ENCODE measurements around the gene LAMC1. TPM values are rescaled to one million over a fixed set of nuclear protein-coding genes. Genes with fewer than 3 reads are reported as not detected.

Gene LAMC1
- total and polyA plus RNA-seq, 2 experiments from 2014 or later = 18.4 to 116 TPM

GRCh38 chr1:183100361-183100974 is 77.2 kb downstream of the LAMC1 start:
- H3K4me3 Mint-ChIP-seq = no peak overlapping the region
- H3K27ac Mint-ChIP-seq = no peak overlapping the region
- H3K27ac ChIP-seq (ENCODE audit: low read depth) = no peak overlapping the region
- no peak overlapping the region for H3K4me2 ChIP-seq
- no peak overlapping the region for H3K4me3 ChIP-seq
- DNase-seq (ENCODE audit: low spot score) (no peak), ATAC-seq (peak; percentile 69)
- H2AFZ ChIP-seq = no peak overlapping the region
- H3K36me3 Mint-ChIP-seq (ENCODE audit: low read depth) = peaks cover 7% of the 10 kb centered on the region; the same call in 1 of the 3 replicates
- H3K27me3 ChIP-seq (ENCODE audit: insufficient read depth) = no peaks in the 10 kb centered on the region
- H3K4me1 ChIP-seq (ENCODE audit: insufficient read depth) = peaks cover 53% of the 10 kb centered on the region
- H3F3A ChIP-seq (replicated peaks; ENCODE audit: low read depth) = no peaks in the 10 kb centered on the region
- H3K4me1 Mint-ChIP-seq = peaks cover 20% of the 10 kb centered on the region
- H3K79me2 ChIP-seq (replicated peaks; ENCODE audit: insufficient read depth) = peaks cover 59% of the 10 kb centered on the region
- no peaks in the 10 kb centered on the region; the same call in 1 of the 2 replicates for H3K36me3 ChIP-seq (ENCODE audit: insufficient read depth)
- no peaks in the 10 kb centered on the region for H3K27me3 Mint-ChIP-seq (ENCODE audit: insufficient read depth, low read depth, poor library complexity)
- no peaks in the 10 kb centered on the region for H3K9me2 ChIP-seq (ENCODE audit: insufficient read depth)
- H3K9me3 Mint-ChIP-seq = no peaks in the 10 kb centered on the region
- H4K20me1 ChIP-seq (replicated peaks; ENCODE audit: insufficient read depth) = no peaks in the 10 kb centered on the region
- TF ChIP-seq JUNB (IDR thresholded peaks at IDR 0.05; ENCODE audit: unreplicated experiment) = no peak

- ATAC-seq (no peak), DNase-seq (ENCODE audit: low spot score) (no peak)
- H3K4me1 ChIP-seq (ENCODE audit: insufficient read depth) = peaks cover 49% of the 10 kb centered on the region
- H3K27ac ChIP-seq (ENCODE audit: low read depth) = no peak overlapping the region
- H3K79me2 ChIP-seq (replicated peaks; ENCODE audit: insufficient read depth) = peaks cover 57% of the 10 kb centered on the region
- Mint-ChIP-seq H3K4me1 (peaks cover 18% of the 10 kb centered on the region), H3K4me3 (no peak overlapping the region), H3K9me3 (no peaks in the 10 kb centered on the region), H3K27ac (no peak overlapping the region), H3K27me3 (ENCODE audit: insufficient read depth, low read depth, poor library complexity) (no peaks in the 10 kb centered on the region), H3K36me3 (ENCODE audit: low read depth) (peaks cover 7% of the 10 kb centered on the region; the same call in 1 of the 3 replicates)
- no peaks in the 10 kb centered on the region; the same call in 1 of the 2 replicates for H3K36me3 ChIP-seq (ENCODE audit: insufficient read depth)
- H3F3A ChIP-seq (replicated peaks; ENCODE audit: low read depth) = no peaks in the 10 kb centered on the region
- H3K4me3 ChIP-seq = no peak overlapping the region
- no peaks in the 10 kb centered on the region for H3K27me3 ChIP-seq (ENCODE audit: insufficient read depth)
- no peak overlapping the region for H2AFZ ChIP-seq
- no peaks in the 10 kb centered on the region for H4K20me1 ChIP-seq (replicated peaks; ENCODE audit: insufficient read depth)
- TF ChIP-seq ZNF114 (CRISPR knock-in tag; IDR thresholded peaks at IDR 0.05) (no peak), CREB1 (CRISPR knock-in tag; IDR thresholded peaks at IDR 0.05; ENCODE audit: low read depth) (no peak), EZH2phosphoT487 (IDR thresholded peaks at IDR 0.05; ENCODE audit: unreplicated experiment) (no peak), EZH2 (IDR thresholded peaks at IDR 0.05; ENCODE audit: low read depth, unreplicated experiment) (no peak), JUNB (IDR thresholded peaks at IDR 0.05; ENCODE audit: unreplicated experiment) (no peak), ZNF331 (CRISPR knock-in tag; IDR thresholded peaks at IDR 0.05; ENCODE audit: low read depth) (no peak), POLR2AphosphoS5 (IDR thresholded peaks at IDR 0.05; ENCODE audit: low read depth) (no peak)
- TF ChIP-seq, protein P1, sequence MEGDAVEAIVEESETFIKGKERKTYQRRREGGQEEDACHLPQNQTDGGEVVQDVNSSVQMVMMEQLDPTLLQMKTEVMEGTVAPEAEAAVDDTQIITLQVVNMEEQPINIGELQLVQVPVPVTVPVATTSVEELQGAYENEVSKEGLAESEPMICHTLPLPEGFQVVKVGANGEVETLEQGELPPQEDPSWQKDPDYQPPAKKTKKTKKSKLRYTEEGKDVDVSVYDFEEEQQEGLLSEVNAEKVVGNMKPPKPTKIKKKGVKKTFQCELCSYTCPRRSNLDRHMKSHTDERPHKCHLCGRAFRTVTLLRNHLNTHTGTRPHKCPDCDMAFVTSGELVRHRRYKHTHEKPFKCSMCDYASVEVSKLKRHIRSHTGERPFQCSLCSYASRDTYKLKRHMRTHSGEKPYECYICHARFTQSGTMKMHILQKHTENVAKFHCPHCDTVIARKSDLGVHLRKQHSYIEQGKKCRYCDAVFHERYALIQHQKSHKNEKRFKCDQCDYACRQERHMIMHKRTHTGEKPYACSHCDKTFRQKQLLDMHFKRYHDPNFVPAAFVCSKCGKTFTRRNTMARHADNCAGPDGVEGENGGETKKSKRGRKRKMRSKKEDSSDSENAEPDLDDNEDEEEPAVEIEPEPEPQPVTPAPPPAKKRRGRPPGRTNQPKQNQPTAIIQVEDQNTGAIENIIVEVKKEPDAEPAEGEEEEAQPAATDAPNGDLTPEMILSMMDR (conservative IDR thresholded peaks at IDR 0.05; ENCODE audit: low read depth in 2 of 2) = no peak
- TF ChIP-seq, protein P2, sequence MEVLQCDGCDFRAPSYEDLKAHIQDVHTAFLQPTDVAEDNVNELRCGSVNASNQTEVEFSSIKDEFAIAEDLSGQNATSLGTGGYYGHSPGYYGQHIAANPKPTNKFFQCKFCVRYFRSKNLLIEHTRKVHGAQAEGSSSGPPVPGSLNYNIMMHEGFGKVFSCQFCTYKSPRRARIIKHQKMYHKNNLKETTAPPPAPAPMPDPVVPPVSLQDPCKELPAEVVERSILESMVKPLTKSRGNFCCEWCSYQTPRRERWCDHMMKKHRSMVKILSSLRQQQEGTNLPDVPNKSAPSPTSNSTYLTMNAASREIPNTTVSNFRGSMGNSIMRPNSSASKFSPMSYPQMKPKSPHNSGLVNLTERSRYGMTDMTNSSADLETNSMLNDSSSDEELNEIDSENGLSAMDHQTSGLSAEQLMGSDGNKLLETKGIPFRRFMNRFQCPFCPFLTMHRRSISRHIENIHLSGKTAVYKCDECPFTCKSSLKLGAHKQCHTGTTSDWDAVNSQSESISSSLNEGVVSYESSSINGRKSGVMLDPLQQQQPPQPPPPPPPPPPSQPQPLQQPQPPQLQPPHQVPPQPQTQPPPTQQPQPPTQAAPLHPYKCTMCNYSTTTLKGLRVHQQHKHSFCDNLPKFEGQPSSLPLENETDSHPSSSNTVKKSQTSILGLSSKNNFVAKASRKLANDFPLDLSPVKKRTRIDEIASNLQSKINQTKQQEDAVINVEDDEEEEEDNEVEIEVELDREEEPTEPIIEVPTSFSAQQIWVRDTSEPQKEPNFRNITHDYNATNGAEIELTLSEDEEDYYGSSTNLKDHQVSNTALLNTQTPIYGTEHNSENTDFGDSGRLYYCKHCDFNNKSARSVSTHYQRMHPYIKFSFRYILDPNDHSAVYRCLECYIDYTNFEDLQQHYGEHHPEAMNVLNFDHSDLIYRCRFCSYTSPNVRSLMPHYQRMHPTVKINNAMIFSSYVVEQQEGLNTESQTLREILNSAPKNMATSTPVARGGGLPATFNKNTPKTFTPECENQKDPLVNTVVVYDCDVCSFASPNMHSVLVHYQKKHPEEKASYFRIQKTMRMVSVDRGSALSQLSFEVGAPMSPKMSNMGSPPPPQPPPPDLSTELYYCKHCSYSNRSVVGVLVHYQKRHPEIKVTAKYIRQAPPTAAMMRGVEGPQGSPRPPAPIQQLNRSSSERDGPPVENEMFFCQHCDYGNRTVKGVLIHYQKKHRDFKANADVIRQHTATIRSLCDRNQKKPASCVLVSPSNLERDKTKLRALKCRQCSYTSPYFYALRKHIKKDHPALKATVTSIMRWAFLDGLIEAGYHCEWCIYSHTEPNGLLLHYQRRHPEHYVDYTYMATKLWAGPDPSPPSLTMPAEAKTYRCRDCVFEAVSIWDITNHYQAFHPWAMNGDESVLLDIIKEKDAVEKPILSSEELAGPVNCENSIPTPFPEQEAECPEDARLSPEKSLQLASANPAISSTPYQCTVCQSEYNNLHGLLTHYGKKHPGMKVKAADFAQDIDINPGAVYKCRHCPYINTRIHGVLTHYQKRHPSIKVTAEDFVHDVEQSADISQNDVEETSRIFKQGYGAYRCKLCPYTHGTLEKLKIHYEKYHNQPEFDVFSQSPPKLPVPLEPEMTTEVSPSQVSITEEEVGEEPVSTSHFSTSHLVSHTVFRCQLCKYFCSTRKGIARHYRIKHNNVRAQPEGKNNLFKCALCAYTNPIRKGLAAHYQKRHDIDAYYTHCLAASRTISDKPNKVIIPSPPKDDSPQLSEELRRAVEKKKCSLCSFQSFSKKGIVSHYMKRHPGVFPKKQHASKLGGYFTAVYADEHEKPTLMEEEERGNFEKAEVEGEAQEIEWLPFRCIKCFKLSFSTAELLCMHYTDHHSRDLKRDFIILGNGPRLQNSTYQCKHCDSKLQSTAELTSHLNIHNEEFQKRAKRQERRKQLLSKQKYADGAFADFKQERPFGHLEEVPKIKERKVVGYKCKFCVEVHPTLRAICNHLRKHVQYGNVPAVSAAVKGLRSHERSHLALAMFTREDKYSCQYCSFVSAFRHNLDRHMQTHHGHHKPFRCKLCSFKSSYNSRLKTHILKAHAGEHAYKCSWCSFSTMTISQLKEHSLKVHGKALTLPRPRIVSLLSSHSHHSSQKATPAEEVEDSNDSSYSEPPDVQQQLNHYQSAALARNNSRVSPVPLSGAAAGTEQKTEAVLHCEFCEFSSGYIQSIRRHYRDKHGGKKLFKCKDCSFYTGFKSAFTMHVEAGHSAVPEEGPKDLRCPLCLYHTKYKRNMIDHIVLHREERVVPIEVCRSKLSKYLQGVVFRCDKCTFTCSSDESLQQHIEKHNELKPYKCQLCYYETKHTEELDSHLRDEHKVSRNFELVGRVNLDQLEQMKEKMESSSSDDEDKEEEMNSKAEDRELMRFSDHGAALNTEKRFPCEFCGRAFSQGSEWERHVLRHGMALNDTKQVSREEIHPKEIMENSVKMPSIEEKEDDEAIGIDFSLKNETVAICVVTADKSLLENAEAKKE (CRISPR knock-in tag; IDR thresholded peaks at IDR 0.05) = no peak
- TF ChIP-seq, protein P3, sequence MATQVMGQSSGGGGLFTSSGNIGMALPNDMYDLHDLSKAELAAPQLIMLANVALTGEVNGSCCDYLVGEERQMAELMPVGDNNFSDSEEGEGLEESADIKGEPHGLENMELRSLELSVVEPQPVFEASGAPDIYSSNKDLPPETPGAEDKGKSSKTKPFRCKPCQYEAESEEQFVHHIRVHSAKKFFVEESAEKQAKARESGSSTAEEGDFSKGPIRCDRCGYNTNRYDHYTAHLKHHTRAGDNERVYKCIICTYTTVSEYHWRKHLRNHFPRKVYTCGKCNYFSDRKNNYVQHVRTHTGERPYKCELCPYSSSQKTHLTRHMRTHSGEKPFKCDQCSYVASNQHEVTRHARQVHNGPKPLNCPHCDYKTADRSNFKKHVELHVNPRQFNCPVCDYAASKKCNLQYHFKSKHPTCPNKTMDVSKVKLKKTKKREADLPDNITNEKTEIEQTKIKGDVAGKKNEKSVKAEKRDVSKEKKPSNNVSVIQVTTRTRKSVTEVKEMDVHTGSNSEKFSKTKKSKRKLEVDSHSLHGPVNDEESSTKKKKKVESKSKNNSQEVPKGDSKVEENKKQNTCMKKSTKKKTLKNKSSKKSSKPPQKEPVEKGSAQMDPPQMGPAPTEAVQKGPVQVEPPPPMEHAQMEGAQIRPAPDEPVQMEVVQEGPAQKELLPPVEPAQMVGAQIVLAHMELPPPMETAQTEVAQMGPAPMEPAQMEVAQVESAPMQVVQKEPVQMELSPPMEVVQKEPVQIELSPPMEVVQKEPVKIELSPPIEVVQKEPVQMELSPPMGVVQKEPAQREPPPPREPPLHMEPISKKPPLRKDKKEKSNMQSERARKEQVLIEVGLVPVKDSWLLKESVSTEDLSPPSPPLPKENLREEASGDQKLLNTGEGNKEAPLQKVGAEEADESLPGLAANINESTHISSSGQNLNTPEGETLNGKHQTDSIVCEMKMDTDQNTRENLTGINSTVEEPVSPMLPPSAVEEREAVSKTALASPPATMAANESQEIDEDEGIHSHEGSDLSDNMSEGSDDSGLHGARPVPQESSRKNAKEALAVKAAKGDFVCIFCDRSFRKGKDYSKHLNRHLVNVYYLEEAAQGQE (IDR thresholded peaks at IDR 0.05; ENCODE audit: unreplicated experiment) = no peak
- H3K4me2 ChIP-seq = no peak overlapping the region
- H3K9me2 ChIP-seq (ENCODE audit: insufficient read depth) = no peaks in the 10 kb centered on the region
These were observed 77.9 kb downstream of the LAMC1 start for GRCh38 chr1:183101081-183101480.

Measured in GM23338 (cell line).